ENCODE data around the gene ARMC5. TPM values are rescaled to one million over a fixed set of nuclear protein-coding genes. Genes with fewer than 3 reads are reported as not detected.

ARMC5 gene
- total RNA-seq, 2 experiments from 2014 or later, result 19.2 to 22.2 TPM

GRCh38 chr16:31507929-31508705, 48.8 kb downstream of the ARMC5 start, which contains the start of gene RUSF1:
Gene RUSF1 (minus strand): TSS chr16:31508391. CDS start chr16:31508373, 18 bp downstream.
- H3K27ac Mint-ChIP-seq, result peak within 1 kb of the TSS; percentile 96

GRCh38 chr16:31508706-31509195, 49.5 kb downstream of the ARMC5 start:
- Mint-ChIP-seq H3K9me3 (ENCODE audit: low read depth) (no peaks in the 10 kb centered on the region), H3K27ac (peak overlapping the region; percentile 96), H3K4me3 (peak overlapping the region; percentile 95), H3K27me3 (no peaks in the 10 kb centered on the region), H3K36me3 (peaks cover 11% of the 10 kb centered on the region), H3K4me1 (peaks cover 43% of the 10 kb centered on the region)
- CTCF ChIA-PET, result interaction anchor here (0.9 to 3.4 kb wide), 3 partner anchors 32 to 365 kb away, joined by 3 to 18 read pairs (median 3); partner anchors contain the start of genes ARMC5 and ZNF267
- DNase-seq (no peak), ATAC-seq (no peak)

More at GRCh38 chr16:31507929-31508705, 48.8 kb downstream of the ARMC5 start, which contains the start of gene RUSF1:
- Mint-ChIP-seq H3K36me3 (peaks cover 11% of the 10 kb centered on the region), H3K27me3 (no peaks in the 10 kb centered on the region), H3K4me1 (peaks cover 43% of the 10 kb centered on the region), H3K9me3 (ENCODE audit: low read depth) (no peaks in the 10 kb centered on the region), H3K4me3 (peak within 1 kb of the TSS; percentile 95)
- peak; percentile 93 for DNase-seq
- peak; percentile 91 for ATAC-seq
- CTCF ChIA-PET, result interaction anchor here (0.7 to 3.4 kb wide), 5 partner anchors 32 to 365 kb away, joined by 3 to 18 read pairs (median 3); partner anchors contain the start of genes ARMC5 and ZNF267

DNA sequence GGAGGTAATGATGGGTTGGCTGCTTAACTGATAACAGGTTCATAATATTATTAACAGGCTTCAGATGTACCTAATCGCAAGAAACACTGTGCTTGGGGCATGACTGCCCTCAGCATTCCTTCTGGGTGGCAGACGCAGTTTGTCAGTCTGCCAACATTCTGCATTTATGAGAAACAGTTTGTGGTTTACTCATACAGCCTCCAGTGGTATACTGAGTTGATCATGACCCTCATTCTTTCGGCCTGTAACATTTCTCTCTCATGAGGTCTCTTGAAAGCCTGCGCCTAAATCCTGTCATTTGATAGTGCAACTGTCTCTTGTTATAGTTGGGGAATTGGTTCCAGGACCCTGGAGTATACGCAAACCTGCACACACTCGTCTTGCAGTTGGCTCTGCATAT, 53.8 kb downstream of the ARMC5 start:
- Mint-ChIP-seq H3K27me3 (peaks cover 7% of the 10 kb centered on the region), H3K9me3 (ENCODE audit: low read depth) (no peaks in the 10 kb centered on the region), H3K4me3 (no peak overlapping the region), H3K27ac (no peak overlapping the region), H3K4me1 (peaks cover 11% of the 10 kb centered on the region), H3K36me3 (peaks cover 2% of the 10 kb centered on the region)
- DNase-seq, result no peak
- ATAC-seq, result no peak
- CTCF ChIA-PET, result no interaction called here

DNA sequence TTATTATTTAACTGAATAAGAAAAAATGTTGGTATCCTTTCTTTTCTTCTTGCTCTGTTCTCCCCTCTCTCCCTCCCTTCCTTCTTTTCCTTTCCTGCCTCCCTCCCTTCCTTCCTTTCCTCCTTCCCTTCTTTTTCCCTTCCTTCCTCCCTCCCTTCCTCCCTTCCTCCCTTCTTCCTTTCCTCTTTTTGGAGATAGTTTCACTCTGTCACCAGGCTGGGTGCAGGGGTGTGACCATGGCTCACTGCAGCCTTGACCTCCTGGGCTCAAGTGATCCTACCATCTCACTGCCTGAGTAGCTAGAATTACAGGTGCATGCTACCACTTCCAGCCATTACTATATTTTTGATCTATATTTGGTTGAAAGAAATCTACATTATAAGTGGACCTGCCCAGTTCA, 54.6 kb downstream of the ARMC5 start:
- ATAC-seq, result no peak
- Mint-ChIP-seq H3K4me1 (peaks cover 8% of the 10 kb centered on the region), H3K27me3 (peaks cover 7% of the 10 kb centered on the region), H3K36me3 (peaks cover 2% of the 10 kb centered on the region), H3K27ac (no peak overlapping the region), H3K4me3 (no peak overlapping the region), H3K9me3 (ENCODE audit: low read depth) (no peaks in the 10 kb centered on the region)
- CTCF ChIA-PET, result no interaction called here
- no peak for DNase-seq

Other genes starting within 250 kb of the ARMC5 start
- not detected for gene TRIM72, start 245.4 kb upstream of the ARMC5 start, total RNA-seq
- gene PYDC1, start 242.4 kb upstream of the ARMC5 start, total RNA-seq, result not detected
- gene ITGAM, start 199.5 kb upstream of the ARMC5 start, total RNA-seq, result 10 to 100 TPM in 1 of 2 experiments, 1 to 10 TPM in 1; 8.0 to 24.1 TPM
- 10 to 100 TPM; 56.8 to 62.0 TPM for gene ITGAX, start 104.3 kb upstream of the ARMC5 start, total RNA-seq
- gene ITGAD, start 66.2 kb upstream of the ARMC5 start, total RNA-seq, result under 1 TPM; 0.09 to 0.23 TPM
- not detected for gene COX6A2, start 31.1 kb upstream of the ARMC5 start, total RNA-seq
- gene ZNF843, start 16.7 kb upstream of the ARMC5 start, total RNA-seq, result under 1 TPM; 0.16 to 0.29 TPM
- gene TGFB1I1, start 12.7 kb downstream of the ARMC5 start, total RNA-seq, result 1 to 10 TPM in 1 of 2 experiments, under 1 TPM in 1; 0.67 to 1.0 TPM
- gene SLC5A2, start 23.6 kb downstream of the ARMC5 start, total RNA-seq, result not detected
- gene RUSF1, start 48.9 kb downstream of the ARMC5 start, total RNA-seq, result 10 to 100 TPM; 32.8 to 37.7 TPM
- not detected for gene AHSP, start 68.4 kb downstream of the ARMC5 start, total RNA-seq

Measured in activated CD8-positive, alpha-beta memory T cell treated with anti-CD3 and anti-CD28 coated beads, Interleukin-2, amount 10 ng/mL, durations not matched to agents 7 days and 5 days (primary cell).